HFF-Myc (cell line): ENCODE data around the gene VTI1A.
A peak's percentile ranks its signal among the peaks of the same experiment; 100 is the strongest.

ENCODE experiments used
- DNase-seq: peaks from one replicate; pipeline ENCODE4 v3.0.0-alpha.2; 2011; ENCODE audit warnings: low read depth; ENCODE audit errors: extremely low read depth
- H3K4me3 ChIP-seq: replicated peaks from 2 replicates; pipeline ENCODE4 v1.5.1; 2011; ENCODE audit warnings: low read depth, mild to moderate bottlenecking, control low read depth, low read length
- CTCF ChIP-seq: IDR thresholded peaks from 2 replicates; pipeline ENCODE4 v1.5.1; 2012; ENCODE audit warnings: mild to moderate bottlenecking, low read depth, low read length, control low read depth; ENCODE audit errors: missing control alignments

Gene VTI1A

GRCh38 chr10:112769611-112770370 is 322.8 kb downstream of the VTI1A start:
- no peak for TF ChIP-seq CTCF
- no peak overlapping the region for H3K4me3 ChIP-seq
- no peak for DNase-seq

GRCh38 chr10:112771733-112772132 is 324.7 kb downstream of the VTI1A start:
- DNase-seq = no peak
- TF ChIP-seq CTCF = no peak

GRCh38 chr10:112773783-112774182 is 326.8 kb downstream of the VTI1A start:
- DNase-seq = no peak
- TF ChIP-seq CTCF = no peak
- no peak overlapping the region for H3K4me3 ChIP-seq

More at GRCh38 chr10:112771733-112772132, 324.7 kb downstream of the VTI1A start:
- H3K4me3 ChIP-seq = no peak overlapping the region

GRCh38 chr10:112774210-112774609 is 327.2 kb downstream of the VTI1A start:
- DNase-seq = no peak
- TF ChIP-seq CTCF = no peak
- H3K4me3 ChIP-seq = no peak overlapping the region

- no peak for DNase-seq
- no peak for TF ChIP-seq CTCF
- no peak overlapping the region for H3K4me3 ChIP-seq
Measured at GRCh38 chr10:112774798-112775197, 327.8 kb downstream of the VTI1A start.

- peak; percentile 19 for TF ChIP-seq CTCF
- H3K4me3 ChIP-seq = no peak overlapping the region
- DNase-seq = no peak
Measured at GRCh38 chr10:112775381-112775780, 328.4 kb downstream of the VTI1A start.
